Subcutaneous abdominal adipose tissue (tissue), 5 donors: ENCODE results near the gene GTF3C5.

ENCODE experiments used
- H3K27ac ChIP-seq: one replicate; pipeline ENCODE4 v1.7.0; 2013; ENCODE audit warnings: low read depth, mild to moderate bottlenecking, inconsistent platforms, low read length, moderate library complexity
- H3K27me3 ChIP-seq, 5 donors: one replicate each; pipeline ENCODE4 v1.7.0; 2013; ENCODE audit warnings: low read length in 5 of 5, inconsistent platforms in 1 of 5; ENCODE audit not compliant: control insufficient read depth in 5 of 5, insufficient read depth in 4 of 5
- H3K36me3 ChIP-seq, 5 donors: one replicate each; pipeline ENCODE4 v1.7.0; 2013; ENCODE audit warnings: low read length in 5 of 5; ENCODE audit not compliant: control insufficient read depth in 5 of 5, insufficient read depth in 5 of 5
- H3K4me1 ChIP-seq, 5 donors: one replicate each; pipeline ENCODE4 v1.7.0; 2013; ENCODE audit warnings: low read length in 5 of 5, mild to moderate bottlenecking in 3 of 5, moderate library complexity in 1 of 5; ENCODE audit not compliant: control insufficient read depth in 5 of 5, insufficient read depth in 5 of 5
- H3K4me3 ChIP-seq, 5 donors: one replicate each; pipeline ENCODE4 v1.7.0; 2013; ENCODE audit warnings: low read length in 5 of 5, low read depth in 1 of 5
- H3K9ac ChIP-seq, 5 donors: one replicate each; pipeline ENCODE4 v1.7.0; 2013; ENCODE audit warnings: low read length in 5 of 5, mild to moderate bottlenecking in 4 of 5, moderate library complexity in 3 of 5
- H3K9me3 ChIP-seq, 5 donors: one replicate each; pipeline ENCODE4 v1.7.0; 2013; ENCODE audit warnings: low read length in 5 of 5; ENCODE audit not compliant: control insufficient read depth in 5 of 5
- donor health status: healthy.
- donor health status: healthy.
- donor health status: healthy.
- donor health status: healthy.
- donor health status: healthy.

Gene GTF3C5

DNA sequence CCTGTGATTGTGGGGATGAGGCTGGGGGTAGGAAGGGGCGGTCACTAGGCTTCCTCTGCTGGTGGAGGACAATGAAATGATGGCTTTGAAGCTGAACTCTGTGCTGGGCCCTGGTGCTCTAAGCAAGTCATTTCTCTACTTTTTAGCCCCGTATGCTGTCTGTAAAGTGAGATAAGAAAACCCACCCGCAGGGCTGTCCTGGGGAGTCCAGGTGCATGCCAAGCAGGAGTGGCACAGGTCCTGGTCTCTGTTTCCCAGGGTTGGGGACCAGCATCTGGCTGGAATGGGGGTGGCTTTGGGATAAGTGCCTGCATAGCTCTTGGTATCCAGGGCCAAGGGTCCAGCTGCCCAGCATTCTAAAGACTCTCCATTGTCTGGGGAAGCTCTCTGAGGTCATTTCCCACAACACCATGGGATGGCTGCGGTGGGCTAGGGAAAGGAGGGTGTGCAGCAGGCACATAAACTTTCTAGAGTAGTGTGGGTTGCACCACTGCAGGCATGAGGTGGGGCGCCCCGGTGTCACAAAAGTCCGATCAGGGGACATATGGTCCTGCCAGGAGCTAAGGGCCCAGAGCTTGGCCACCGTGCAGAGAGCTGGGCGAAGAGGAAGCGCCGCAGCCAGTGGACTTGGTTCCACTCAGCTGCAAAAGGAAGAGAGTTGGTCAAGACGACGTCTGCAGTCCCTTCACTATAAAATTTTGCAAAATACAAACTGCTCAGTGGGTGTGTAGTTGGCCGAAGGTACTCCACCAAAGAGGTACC lies 25.6 kb upstream of the GTF3C5 start:
- Histone ChIP-seq H3K27me3 (peaks cover 18 to 37% (median 34%) of the 10 kb centered on the region in 5 donors), H3K4me3 (no peak overlapping the region), H3K9ac (no peak overlapping the region), H3K27ac (no peak overlapping the region), H3K4me1 (no peaks in the 10 kb centered on the region), H3K9me3 (no peaks in the 10 kb centered on the region), H3K36me3 (no peaks in the 10 kb centered on the region)

DNA sequence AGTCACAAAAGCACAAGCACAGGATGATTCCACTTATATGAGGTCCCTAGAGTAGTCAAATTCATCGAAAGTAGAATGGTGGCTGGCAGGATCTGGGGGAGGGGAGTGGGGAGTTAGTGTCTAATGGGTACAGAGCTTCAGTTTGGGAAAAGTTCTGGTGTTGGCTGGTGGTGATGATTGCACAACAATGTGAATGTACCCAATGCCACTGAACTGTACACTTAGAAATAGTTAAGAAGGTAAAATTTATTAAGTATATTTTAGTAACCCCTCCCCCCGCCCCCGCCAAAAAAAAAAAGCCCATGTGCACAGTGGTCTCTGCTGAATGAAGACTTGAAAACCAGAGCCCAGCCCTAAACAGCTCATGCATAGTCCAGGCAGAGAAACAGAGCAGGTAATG lies 24.8 kb upstream of the GTF3C5 start:
- Histone ChIP-seq H3K27me3 (peaks cover 14 to 32% (median 30%) of the 10 kb centered on the region in 5 donors), H3K9ac (no peak overlapping the region), H3K27ac (no peak overlapping the region), H3K36me3 (no peaks in the 10 kb centered on the region), H3K4me1 (no peaks in the 10 kb centered on the region), H3K4me3 (no peak overlapping the region), H3K9me3 (no peaks in the 10 kb centered on the region)

DNA sequence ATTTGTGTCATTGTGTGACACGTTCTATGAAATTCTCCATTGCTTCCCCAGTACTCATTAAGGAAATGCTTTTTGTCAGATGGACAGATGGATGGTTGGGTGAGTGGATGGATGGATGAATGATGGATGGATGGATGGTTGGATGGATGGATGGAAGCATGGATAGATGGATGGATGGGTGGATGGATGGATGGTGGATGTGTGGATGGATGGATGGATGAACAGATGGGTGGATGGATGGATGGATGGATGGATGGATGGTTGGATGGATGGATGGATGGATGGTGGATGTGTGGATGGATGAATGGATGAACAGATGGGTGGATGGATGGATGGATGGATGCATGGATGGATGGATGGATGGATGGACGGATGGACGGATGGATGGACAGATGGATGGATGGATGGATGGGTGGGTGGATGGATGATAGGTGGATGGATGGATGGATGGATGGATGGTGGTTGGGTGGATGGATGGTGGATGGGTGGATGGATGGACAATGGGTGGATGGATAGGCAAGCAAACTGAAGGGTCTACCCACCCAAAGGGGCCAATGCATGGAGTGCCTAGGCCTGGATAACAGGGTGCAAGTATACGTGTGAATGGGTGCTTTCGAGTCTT lies 24.0 kb upstream of the GTF3C5 start:
- Histone ChIP-seq H3K36me3 (no peaks in the 10 kb centered on the region), H3K9me3 (no peaks in the 10 kb centered on the region), H3K4me3 (no peak overlapping the region), H3K9ac (no peak overlapping the region), H3K27me3 (peaks cover 14 to 31% (median 30%) of the 10 kb centered on the region in 5 donors), H3K27ac (no peak overlapping the region), H3K4me1 (no peaks in the 10 kb centered on the region)

DNA sequence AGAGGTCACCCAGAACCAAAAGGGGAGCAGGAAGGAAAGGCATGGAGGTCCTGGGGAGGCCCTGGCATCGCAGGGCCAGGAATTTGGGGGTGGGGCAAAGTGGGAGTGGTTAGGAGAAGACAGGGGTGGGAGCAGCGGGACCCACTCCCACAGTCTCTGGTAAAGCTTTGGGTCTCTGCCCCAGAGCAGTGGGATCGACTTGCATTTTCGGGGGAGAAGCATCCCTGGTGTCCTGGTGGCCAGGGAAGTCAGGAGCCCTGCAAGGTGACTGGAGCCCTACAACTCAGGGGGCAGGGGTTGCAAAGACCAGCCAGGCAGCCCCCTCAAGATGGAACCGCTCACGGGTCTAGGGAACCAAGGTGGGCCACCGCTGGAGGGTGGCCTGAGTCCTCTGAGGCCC lies 22.4 kb upstream of the GTF3C5 start:
- Histone ChIP-seq H3K4me3 (no peak overlapping the region), H3K27ac (no peak overlapping the region), H3K4me1 (no peaks in the 10 kb centered on the region), H3K36me3 (no peaks in the 10 kb centered on the region), H3K9ac (no peak overlapping the region), H3K27me3 (peaks cover 7 to 23% (median 19%) of the 10 kb centered on the region in 5 donors), H3K9me3 (peaks cover 0 to under 1% (median 0%) of the 10 kb centered on the region in 5 donors)

DNA sequence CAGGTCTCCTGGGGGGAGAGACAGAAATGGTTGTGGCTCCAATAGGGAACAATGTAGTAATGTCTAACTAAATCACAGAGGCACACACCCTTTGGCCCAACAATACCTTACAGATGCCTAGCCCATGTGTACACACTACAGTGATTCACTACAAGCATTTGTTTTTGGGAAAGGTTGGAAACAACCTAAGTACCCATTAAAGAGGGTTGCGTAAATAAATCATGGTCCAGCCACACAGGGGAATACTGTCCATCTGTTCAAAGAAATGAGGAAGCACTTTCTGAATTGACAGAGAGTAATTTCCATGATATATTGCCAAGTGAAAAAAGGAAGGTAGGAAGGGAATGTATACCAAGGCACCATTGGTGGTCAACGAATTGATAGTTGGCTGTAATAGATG lies 22.0 kb upstream of the GTF3C5 start:
- H3K4me1 ChIP-seq, result no peaks in the 10 kb centered on the region
- no peak overlapping the region for H3K27ac ChIP-seq
- H3K27me3 ChIP-seq, result peaks cover 7 to 19% (median 16%) of the 10 kb centered on the region in 5 donors
- H3K36me3 ChIP-seq, result no peaks in the 10 kb centered on the region
- H3K9ac ChIP-seq, result no peak overlapping the region
- H3K9me3 ChIP-seq, result peaks cover 0 to 3% (median 2%) of the 10 kb centered on the region in 5 donors
- no peak overlapping the region for H3K4me3 ChIP-seq

DNA sequence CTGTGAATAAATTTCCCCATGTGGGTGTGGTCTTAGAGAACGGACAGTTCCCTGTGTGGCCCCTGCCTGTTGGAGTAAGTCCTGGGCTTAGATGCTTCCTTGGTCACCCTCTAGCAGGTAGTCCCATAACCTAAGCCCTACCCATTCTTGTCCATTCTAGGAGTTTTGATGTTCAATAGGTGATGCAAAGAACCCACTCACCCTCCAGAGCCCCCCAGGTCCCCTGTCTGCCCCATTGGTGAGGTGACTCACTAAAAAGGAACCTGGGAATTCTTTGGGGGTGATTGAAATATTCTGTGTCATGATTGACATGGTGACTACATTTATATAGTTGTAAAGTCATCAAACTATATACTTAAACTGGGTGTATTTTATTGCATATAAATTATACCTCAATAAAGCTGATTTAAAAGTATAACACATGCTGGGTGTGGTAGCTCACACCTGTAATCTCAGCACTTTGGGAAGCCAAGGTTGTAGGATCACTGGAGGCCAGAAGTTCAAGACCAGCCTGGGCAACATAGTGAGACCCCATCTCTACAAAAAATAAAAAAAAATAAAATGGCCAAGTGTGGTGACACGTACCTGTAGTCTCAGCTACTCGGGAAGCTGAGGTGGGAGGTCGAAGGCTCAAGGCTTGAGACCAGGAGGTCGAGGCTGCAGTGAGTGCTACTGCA lies 20.8 kb upstream of the GTF3C5 start:
- Histone ChIP-seq H3K27me3 (peaks cover 3 to 14% (median 10%) of the 10 kb centered on the region in 5 donors), H3K36me3 (no peaks in the 10 kb centered on the region), H3K4me1 (no peaks in the 10 kb centered on the region), H3K9me3 (peaks cover 0 to 11% (median 3%) of the 10 kb centered on the region in 5 donors), H3K27ac (no peak overlapping the region), H3K4me3 (no peak overlapping the region), H3K9ac (no peak overlapping the region)

DNA sequence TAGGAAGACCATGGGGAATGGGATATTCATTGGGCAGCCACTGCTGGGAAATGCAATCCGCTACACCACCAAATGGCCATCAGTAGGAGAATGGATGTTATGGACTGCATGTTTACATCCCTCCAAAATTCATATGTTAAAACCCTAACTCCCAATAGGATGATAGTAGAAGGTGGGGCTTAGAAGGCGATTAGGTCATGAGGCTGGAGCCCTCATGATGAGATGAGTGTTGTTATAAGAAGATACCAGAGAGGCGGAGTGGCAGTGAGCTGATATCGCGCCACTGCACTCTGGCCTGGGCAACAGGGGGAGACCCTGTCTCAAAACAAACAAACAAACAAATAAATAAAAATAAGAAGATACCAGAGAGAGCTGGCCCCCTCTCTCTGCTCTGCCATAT lies 16.1 kb upstream of the GTF3C5 start:
- Histone ChIP-seq H3K27me3 (peaks cover 0 to 4% (median 0%) of the 10 kb centered on the region in 5 donors), H3K4me1 (no peaks in the 10 kb centered on the region), H3K36me3 (no peaks in the 10 kb centered on the region), H3K9me3 (peaks cover 0 to 12% (median 6%) of the 10 kb centered on the region in 5 donors), H3K27ac (no peak overlapping the region), H3K4me3 (no peak overlapping the region), H3K9ac (no peak overlapping the region)

DNA sequence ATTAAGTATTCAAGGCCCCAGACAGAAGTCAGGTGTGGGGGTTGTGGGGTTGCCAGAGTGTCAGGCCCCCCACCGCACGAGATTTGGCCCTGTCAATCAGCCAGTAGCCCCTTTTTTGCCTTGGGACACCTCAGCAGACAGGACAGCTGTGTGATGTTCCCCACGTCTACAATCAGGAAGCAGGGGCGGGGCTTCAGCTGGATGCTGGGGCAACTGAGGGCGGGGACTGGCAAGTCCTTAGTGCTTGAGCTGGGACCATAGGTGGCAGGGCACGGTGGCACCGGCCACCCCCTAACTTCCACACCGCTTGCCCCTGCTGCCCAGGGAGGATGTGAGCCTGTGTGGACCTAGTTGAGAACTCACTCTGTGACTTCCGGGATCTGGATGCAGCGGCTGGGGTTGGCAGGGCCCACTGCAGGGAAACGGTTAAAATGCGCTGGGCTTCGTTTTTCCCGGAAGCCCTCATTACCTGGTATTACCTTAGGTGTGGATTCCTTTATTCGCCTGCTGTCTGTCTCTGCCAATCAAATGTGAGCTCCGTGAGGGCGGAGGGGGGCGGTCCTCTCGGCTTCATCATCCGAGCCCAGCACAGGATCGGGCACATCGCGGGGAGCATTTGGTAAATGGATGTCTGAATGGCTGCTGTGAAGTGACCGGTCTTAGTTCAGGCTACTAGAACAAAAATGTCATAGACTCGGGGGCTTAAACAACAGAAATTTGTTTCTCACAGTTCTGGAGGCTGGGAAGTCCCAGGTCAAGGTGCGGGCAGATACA lies 7.5 kb upstream of the GTF3C5 start:
- Histone ChIP-seq H3K27ac (no peak overlapping the region), H3K9ac (no peak overlapping the region), H3K36me3 (no peaks in the 10 kb centered on the region), H3K4me1 (no peaks in the 10 kb centered on the region), H3K4me3 (no peak overlapping the region), H3K27me3 (no peaks in the 10 kb centered on the region), H3K9me3 (no peaks in the 10 kb centered on the region)

DNA sequence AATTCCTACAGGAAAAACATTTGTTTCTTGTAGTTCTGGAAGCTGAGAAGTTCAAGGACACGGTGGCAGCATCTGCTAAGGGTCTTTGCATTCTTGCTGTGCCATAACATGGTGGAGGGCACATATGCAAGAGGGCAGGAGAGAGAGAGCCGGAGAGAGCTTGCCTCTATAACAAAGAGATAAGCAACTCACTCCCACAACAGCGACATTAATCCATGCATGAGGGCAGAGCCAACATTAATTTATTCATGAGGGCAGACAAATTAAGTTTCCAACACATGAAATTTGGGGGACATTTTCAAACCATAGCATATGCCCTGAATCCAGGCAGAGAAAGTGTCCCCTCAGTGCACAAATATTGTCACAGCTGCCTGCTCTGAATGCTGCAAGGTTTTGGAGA lies 4.4 kb upstream of the GTF3C5 start:
- no peaks in the 10 kb centered on the region for H3K9me3 ChIP-seq
- H3K9ac ChIP-seq, result no peak overlapping the region
- no peaks in the 10 kb centered on the region for H3K36me3 ChIP-seq
- no peak overlapping the region for H3K4me3 ChIP-seq
- H3K4me1 ChIP-seq, result peaks cover 2 to 23% (median 15%) of the 10 kb centered on the region in 5 donors
- H3K27me3 ChIP-seq, result no peaks in the 10 kb centered on the region
- H3K27ac ChIP-seq, result no peak overlapping the region
